MM.1S (cell line): ENCODE results near the gene LRRC61.
A peak's percentile ranks its signal among the peaks of the same experiment; 100 is the strongest.

ENCODE experiments used
- DNase-seq: peaks from one replicate; pipeline ENCODE4 v3.0.0-alpha.2; 2015
- H2AFZ ChIP-seq: fragments of 300-600 bp; sonication (generic); 2 replicates; pipeline ENCODE4 v1.6.0; 2016; ENCODE audit warnings: antibody characterized with exemption, low read length
- H3F3A ChIP-seq: fragments of 300-600 bp; sonication (generic); 2 replicates; pipeline ENCODE4 v1.6.1; 2016; ENCODE audit warnings: mild to moderate bottlenecking, antibody characterized with exemption, low read length, moderate library complexity, mixed read lengths; ENCODE audit not compliant: insufficient read depth
- H3K27ac ChIP-seq: fragments of 300-600 bp; sonication (generic); 2 replicates; pipeline ENCODE4 v1.5.1; 2016; ENCODE audit warnings: mild to moderate bottlenecking, low read length
- H3K27me3 ChIP-seq: fragments of 300-600 bp; sonication (generic); replicated peaks from 2 replicates; pipeline ENCODE4 v1.6.0; 2016; ENCODE audit warnings: low read length; ENCODE audit not compliant: insufficient read depth
- H3K36me3 ChIP-seq: fragments of 300-600 bp; sonication (generic); replicated peaks from 2 replicates; pipeline ENCODE4 v1.6.1; 2016; ENCODE audit warnings: mild to moderate bottlenecking, low read length, mixed read lengths; ENCODE audit not compliant: insufficient read depth
- H3K4me1 ChIP-seq: fragments of 300-600 bp; sonication (generic); 2 replicates; pipeline ENCODE4 v1.6.1; 2016; ENCODE audit warnings: low read length, mixed read lengths
- H3K4me2 ChIP-seq: fragments of 300-600 bp; sonication (generic); 2 replicates; pipeline ENCODE4 v1.6.0; 2016; ENCODE audit warnings: low read depth, low read length
- H3K4me3 ChIP-seq: fragments of 300-600 bp; sonication (generic); 2 replicates; pipeline ENCODE4 v1.5.1; 2016; ENCODE audit warnings: low read length, mixed read lengths
- H3K79me2 ChIP-seq: fragments of 300-600 bp; sonication (generic); 2 replicates; pipeline ENCODE4 v1.6.1; 2016; ENCODE audit warnings: mixed run types, low read length, mixed read lengths
- H3K9ac ChIP-seq: fragments of 300-600 bp; sonication (generic); 2 replicates; pipeline ENCODE4 v1.6.1; 2016; ENCODE audit warnings: low read length, mixed read lengths
- H3K9me2 ChIP-seq: fragments of 300-600 bp; sonication (generic); replicated peaks from 2 replicates; pipeline ENCODE4 v1.6.1; 2016; ENCODE audit warnings: mild to moderate bottlenecking, low read length, mixed read lengths; ENCODE audit not compliant: insufficient read depth
- H3K9me3 ChIP-seq: fragments of 300-600 bp; sonication (generic); replicated peaks from 2 replicates; pipeline ENCODE4 v1.6.1; 2016; ENCODE audit warnings: mild to moderate bottlenecking, low read length, mixed read lengths; ENCODE audit not compliant: insufficient read depth
- H4K20me1 ChIP-seq: fragments of 300-600 bp; sonication (generic); 2 replicates; pipeline ENCODE4 v1.6.1; 2016; ENCODE audit warnings: mild to moderate bottlenecking, low read length, moderate library complexity, mixed read lengths; ENCODE audit not compliant: insufficient read depth
- EZH2 ChIP-seq: fragments of 300-600 bp; sonication (generic); optimal IDR thresholded peaks from 2 replicates; pipeline ENCODE3; 2017; ENCODE audit warnings: low read depth, mild to moderate bottlenecking, antibody characterized with exemption, low read length, mixed read lengths
- EZH2phosphoT487 ChIP-seq: fragments of 300-600 bp; sonication (generic); IDR thresholded peaks from 2 replicates; pipeline ENCODE4 v1.6.1; 2018; ENCODE audit warnings: antibody characterized with exemption, low read length
- TF ChIP-seq, protein P1 (sequence below): fragments of 300-600 bp; sonication (generic); IDR thresholded peaks from 2 replicates; pipeline ENCODE4 v1.5.1; 2016; ENCODE audit warnings: antibody characterized with exemption, low read length, mixed read lengths

The LRRC61 gene

DNA sequence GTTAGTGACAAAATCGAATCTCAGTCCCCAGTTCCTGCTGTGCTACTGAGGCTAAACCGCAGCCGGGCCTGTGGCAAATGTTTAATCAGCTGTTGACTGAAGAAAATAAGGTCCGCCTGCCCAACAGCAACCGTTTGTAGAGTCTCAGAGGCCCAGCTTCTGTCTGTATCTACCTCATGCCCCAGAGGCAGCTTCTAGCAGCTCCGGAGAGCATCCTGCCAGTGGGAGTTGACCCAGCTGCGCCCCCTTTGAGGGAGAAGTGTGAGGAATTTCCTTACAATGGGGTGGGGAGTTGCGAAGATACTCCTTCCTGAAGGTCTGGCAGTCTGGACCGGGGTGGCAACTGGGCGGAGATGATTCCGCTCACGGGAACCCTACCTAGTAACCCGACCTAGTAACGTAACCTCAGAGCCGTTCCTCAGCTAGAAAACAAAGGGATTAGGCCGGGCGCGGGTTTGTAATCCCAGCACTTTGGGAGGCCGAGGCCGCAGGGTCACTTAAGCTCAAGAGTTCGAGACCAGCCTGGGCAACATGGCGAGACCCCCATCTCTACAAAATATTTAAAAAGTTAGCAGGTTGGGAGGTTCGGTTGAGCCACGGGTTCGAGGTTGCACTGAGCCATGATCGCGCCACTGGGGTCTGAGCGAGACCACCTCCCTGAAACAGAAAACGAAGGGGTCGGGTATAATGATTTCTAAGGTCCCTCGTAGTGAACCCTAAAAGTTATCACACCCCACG lies 55.1 kb downstream of the LRRC61 start:
- H3K4me2 ChIP-seq, result peak overlapping the region; percentile 84
- TF ChIP-seq, protein P1, sequence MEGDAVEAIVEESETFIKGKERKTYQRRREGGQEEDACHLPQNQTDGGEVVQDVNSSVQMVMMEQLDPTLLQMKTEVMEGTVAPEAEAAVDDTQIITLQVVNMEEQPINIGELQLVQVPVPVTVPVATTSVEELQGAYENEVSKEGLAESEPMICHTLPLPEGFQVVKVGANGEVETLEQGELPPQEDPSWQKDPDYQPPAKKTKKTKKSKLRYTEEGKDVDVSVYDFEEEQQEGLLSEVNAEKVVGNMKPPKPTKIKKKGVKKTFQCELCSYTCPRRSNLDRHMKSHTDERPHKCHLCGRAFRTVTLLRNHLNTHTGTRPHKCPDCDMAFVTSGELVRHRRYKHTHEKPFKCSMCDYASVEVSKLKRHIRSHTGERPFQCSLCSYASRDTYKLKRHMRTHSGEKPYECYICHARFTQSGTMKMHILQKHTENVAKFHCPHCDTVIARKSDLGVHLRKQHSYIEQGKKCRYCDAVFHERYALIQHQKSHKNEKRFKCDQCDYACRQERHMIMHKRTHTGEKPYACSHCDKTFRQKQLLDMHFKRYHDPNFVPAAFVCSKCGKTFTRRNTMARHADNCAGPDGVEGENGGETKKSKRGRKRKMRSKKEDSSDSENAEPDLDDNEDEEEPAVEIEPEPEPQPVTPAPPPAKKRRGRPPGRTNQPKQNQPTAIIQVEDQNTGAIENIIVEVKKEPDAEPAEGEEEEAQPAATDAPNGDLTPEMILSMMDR, result peak; percentile 35
- no peak for TF ChIP-seq EZH2phosphoT487
- no peaks in the 10 kb centered on the region for H4K20me1 ChIP-seq
- H3K36me3 ChIP-seq, result no peaks in the 10 kb centered on the region
- H3K9ac ChIP-seq, result peak overlapping the region; percentile 93
- peak; percentile 91 for DNase-seq
- H3K4me1 ChIP-seq, result peaks cover 82% of the 10 kb centered on the region
- H3K9me2 ChIP-seq, result no peaks in the 10 kb centered on the region
- H3K27me3 ChIP-seq, result no peaks in the 10 kb centered on the region
- H2AFZ ChIP-seq, result no peak overlapping the region
- H3K79me2 ChIP-seq, result peaks cover 61% of the 10 kb centered on the region
- peak overlapping the region; percentile 76 for H3K4me3 ChIP-seq
- peak overlapping the region; percentile 89 for H3K27ac ChIP-seq
- no peaks in the 10 kb centered on the region for H3K9me3 ChIP-seq
- peaks cover 89% of the 10 kb centered on the region for H3F3A ChIP-seq

DNA sequence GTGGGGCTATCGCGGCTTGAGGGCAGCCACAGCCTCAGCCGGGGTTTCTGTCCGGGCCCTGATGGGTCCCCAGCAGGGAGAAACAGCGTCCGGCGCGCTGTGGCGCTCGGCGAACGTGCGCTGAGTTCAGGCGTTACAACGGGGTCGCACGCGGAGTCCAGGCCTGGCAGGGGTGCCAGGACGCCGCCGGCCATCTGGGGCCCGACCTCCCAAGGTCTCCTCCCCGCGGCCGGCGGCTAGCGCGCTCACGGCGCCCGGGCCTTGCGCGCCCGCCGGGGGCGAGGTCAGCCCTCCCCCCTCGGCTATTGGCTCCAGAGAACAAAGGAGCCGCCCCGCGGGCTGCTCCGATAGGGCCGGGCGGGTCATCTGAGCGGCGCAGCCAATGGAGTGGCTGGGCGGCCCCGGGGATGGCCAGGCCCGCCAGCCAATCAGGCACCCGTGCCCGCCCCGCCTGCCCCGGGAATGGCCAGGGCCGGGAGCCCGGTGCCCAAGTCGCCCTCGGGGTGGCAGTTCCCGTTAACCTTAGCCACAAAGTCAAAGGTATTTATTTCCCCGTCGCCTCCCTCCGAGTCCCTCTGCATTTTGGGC lies 55.8 kb downstream of the LRRC61 start, which contains the start of gene ZNF775:
Gene ZNF775 (plus strand): TSS at position 478 of the 588 bp plus-strand sequence. CDS start 9,141 bp downstream, outside the sequence.
- Histone ChIP-seq H3K4me1 (peaks cover 82% of the 10 kb centered on the region), H3F3A (peaks cover 86% of the 10 kb centered on the region), H2AFZ (peak within 1 kb of the TSS; percentile 57), H3K9me2 (no peaks in the 10 kb centered on the region), H3K27me3 (no peaks in the 10 kb centered on the region), H3K9ac (peak within 1 kb of the TSS; percentile 94), H3K36me3 (no peaks in the 10 kb centered on the region), H3K9me3 (no peaks in the 10 kb centered on the region), H3K79me2 (peaks cover 61% of the 10 kb centered on the region), H4K20me1 (no peaks in the 10 kb centered on the region), H3K4me2 (peak within 1 kb of the TSS; percentile 86), H3K4me3 (peak within 1 kb of the TSS; percentile 87), H3K27ac (peak within 1 kb of the TSS; percentile 89)
- peak; percentile 99 for DNase-seq
- TF ChIP-seq EZH2phosphoT487, result no peak
- TF ChIP-seq, protein P1, result no peak
- TF ChIP-seq EZH2, result no peak

- H4K20me1 ChIP-seq, result no peaks in the 10 kb centered on the region
- no peaks in the 10 kb centered on the region for H3K9me2 ChIP-seq
- peaks cover 61% of the 10 kb centered on the region for H3K79me2 ChIP-seq
- peak overlapping the region; percentile 89 for H3K27ac ChIP-seq
- no peaks in the 10 kb centered on the region for H3K36me3 ChIP-seq
- H3F3A ChIP-seq, result peaks cover 81% of the 10 kb centered on the region
- H3K4me3 ChIP-seq, result peak overlapping the region; percentile 87
- peak overlapping the region; percentile 86 for H3K4me2 ChIP-seq
- H3K4me1 ChIP-seq, result peaks cover 82% of the 10 kb centered on the region
- no peaks in the 10 kb centered on the region for H3K9me3 ChIP-seq
- TF ChIP-seq EZH2phosphoT487, result no peak
- TF ChIP-seq, protein P1, result no peak
- TF ChIP-seq EZH2, result no peak
- H2AFZ ChIP-seq, result peak overlapping the region; percentile 57
- DNase-seq, result peak; percentile 67
- peak overlapping the region; percentile 94 for H3K9ac ChIP-seq
- no peaks in the 10 kb centered on the region for H3K27me3 ChIP-seq
Measured at GRCh38 chr7:150379441-150380379, 56.6 kb downstream of the LRRC61 start.
